HEK293T (cell line): Measurements from ENCODE around the gene CHTF8.
A peak's percentile ranks its signal among the peaks of the same experiment; 100 is the strongest.
"Not testable (repeated sequence)": the region's sequence is repeated elsewhere in the genome, so short reads cannot be mapped to it uniquely, and the experiment has no call there.

Experiments
- CTCF ChIA-PET: fragments of 350-600 bp; formaldehyde crosslinking; extraction: SDS; loops from one replicate; lab custom pipeline; 2021; ENCODE audit warnings: antibody characterized with exemption, inconsistent platforms; lab: Yijun Ruan, JAX
- POLR2A ChIA-PET: fragments of 350-600 bp; formaldehyde crosslinking; extraction: SDS; loops from one replicate; lab custom pipeline; 2020; ENCODE audit warnings: antibody characterized with exemption, inconsistent platforms; lab: Yijun Ruan, JAX
- DNase-seq: peaks from one replicate; pipeline ENCODE4 v3.0.0; 2012; ENCODE audit warnings: mixed read lengths; ENCODE audit errors: extremely low spot score
- ARNT ChIP-seq: fragments of 450-650 bp; IDR thresholded peaks from 2 replicates; pipeline ENCODE4 v1.6.1; 2017; ENCODE audit warnings: mild to moderate bottlenecking
- BHLHE40 ChIP-seq: fragments of 450-650 bp; IDR thresholded peaks from 2 replicates; pipeline ENCODE4 v1.6.1; 2016; ENCODE audit warnings: mild to moderate bottlenecking, moderate library complexity, borderline replicate concordance
- CTBP1 ChIP-seq: fragments of 450-650 bp; IDR thresholded peaks from 2 replicates; pipeline ENCODE4 v1.6.1; 2016; ENCODE audit warnings: borderline replicate concordance
- ELF4 ChIP-seq: fragments of 450-650 bp; IDR thresholded peaks from 2 replicates; pipeline ENCODE4 v1.6.1; 2017; ENCODE audit warnings: antibody characterized with exemption
- FOXA1 ChIP-seq: fragments of 450-650 bp; IDR thresholded peaks from 2 replicates; pipeline ENCODE4 v1.6.1; 2016; ENCODE audit warnings: mild to moderate bottlenecking
- FOXK2 ChIP-seq: fragments of 450-650 bp; IDR thresholded peaks from 2 replicates; pipeline ENCODE4 v1.6.1; 2016; ENCODE audit warnings: mild to moderate bottlenecking
- FOXM1 ChIP-seq: fragments of 450-650 bp; IDR thresholded peaks from 2 replicates; pipeline ENCODE4 v1.6.1; 2017; ENCODE audit warnings: mild to moderate bottlenecking, borderline replicate concordance
- HDGF ChIP-seq: fragments of 450-650 bp; IDR thresholded peaks from 2 replicates; pipeline ENCODE4 v1.6.1; 2017; ENCODE audit warnings: antibody characterized with exemption, borderline replicate concordance
- L3MBTL2 ChIP-seq: fragments of 450-650 bp; conservative IDR thresholded peaks from 2 replicates; pipeline ENCODE4 v1.6.1; 2016; ENCODE audit warnings: mild to moderate bottlenecking
- LEF1 ChIP-seq: fragments of 450-650 bp; IDR thresholded peaks from 2 replicates; pipeline ENCODE4 v1.6.1; 2017; ENCODE audit warnings: mild to moderate bottlenecking, borderline replicate concordance
- NFRKB ChIP-seq: fragments of 450-650 bp; IDR thresholded peaks from 2 replicates; pipeline ENCODE4 v1.6.1; 2016; ENCODE audit warnings: mild to moderate bottlenecking, moderate library complexity
- SP1 ChIP-seq: fragments of 450-650 bp; IDR thresholded peaks from 2 replicates; pipeline ENCODE4 v1.6.1; 2017
- SUZ12 ChIP-seq: fragments of 450-650 bp; IDR thresholded peaks from 2 replicates; pipeline ENCODE4 v1.6.1; 2016; ENCODE audit warnings: mild to moderate bottlenecking
- TARDBP ChIP-seq: fragments of 450-650 bp; IDR thresholded peaks from 2 replicates; pipeline ENCODE4 v1.6.1; 2016
- ZNF384 ChIP-seq: fragments of 450-650 bp; IDR thresholded peaks from 2 replicates; pipeline ENCODE4 v1.6.1; 2016
- TF ChIP-seq, protein P1 (sequence below): fragments of 450-650 bp; IDR thresholded peaks from 2 replicates; pipeline ENCODE4 v1.6.1; 2016

Gene CHTF8

DNA sequence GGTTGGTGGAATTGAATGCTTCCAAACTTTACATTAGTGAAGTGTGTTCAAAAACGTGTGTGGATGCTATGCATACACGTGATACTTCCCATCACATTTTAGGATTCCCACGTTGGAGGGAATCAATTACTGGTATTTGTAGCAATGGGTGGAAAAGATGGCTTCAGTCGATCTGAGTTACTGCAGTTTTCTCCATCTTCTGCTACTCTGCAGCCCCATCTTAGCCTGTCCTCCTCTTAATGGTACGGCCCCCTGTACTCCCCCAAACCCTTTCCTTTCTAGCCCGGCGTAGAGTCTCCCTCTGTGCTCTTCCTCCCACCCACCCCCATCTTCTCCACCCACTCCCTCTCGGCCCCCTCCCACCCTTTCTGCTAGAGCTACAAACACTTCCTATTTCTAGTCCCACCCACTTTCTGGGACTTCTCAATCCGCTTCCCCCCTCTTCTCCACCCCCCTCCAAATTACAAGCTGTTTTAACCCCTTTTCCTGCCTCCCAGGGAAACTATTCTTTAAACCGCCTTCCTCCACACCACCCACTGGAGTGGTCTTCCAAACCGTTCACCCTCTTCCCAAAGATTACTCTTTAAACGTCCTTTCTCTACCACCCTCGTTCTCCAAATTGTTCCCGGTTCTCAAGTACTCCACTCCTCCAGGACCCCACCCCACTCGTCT is 1.1 kb downstream of the CHTF8 start:
- DNase-seq: peak; percentile 35
- TF ChIP-seq SP1 (no peak), ARNT (no peak), NFRKB (no peak), SUZ12 (no peak), CTBP1 (no peak), TARDBP (no peak), FOXA1 (no peak), L3MBTL2 (no peak), FOXK2 (no peak), HDGF (no peak), ZNF384 (no peak), FOXM1 (no peak), ELF4 (no peak), BHLHE40 (no peak), LEF1 (no peak)
- TF ChIP-seq, protein P1, sequence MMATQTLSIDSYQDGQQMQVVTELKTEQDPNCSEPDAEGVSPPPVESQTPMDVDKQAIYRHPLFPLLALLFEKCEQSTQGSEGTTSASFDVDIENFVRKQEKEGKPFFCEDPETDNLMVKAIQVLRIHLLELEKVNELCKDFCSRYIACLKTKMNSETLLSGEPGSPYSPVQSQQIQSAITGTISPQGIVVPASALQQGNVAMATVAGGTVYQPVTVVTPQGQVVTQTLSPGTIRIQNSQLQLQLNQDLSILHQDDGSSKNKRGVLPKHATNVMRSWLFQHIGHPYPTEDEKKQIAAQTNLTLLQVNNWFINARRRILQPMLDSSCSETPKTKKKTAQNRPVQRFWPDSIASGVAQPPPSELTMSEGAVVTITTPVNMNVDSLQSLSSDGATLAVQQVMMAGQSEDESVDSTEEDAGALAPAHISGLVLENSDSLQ: no peak
- POLR2A ChIA-PET: interaction anchor here (1.0 kb wide), 1 partner anchor 13 kb away, joined by 3 read pairs; no protein-coding TSS in a partner anchor
- CTCF ChIA-PET: no interaction called here

DNA sequence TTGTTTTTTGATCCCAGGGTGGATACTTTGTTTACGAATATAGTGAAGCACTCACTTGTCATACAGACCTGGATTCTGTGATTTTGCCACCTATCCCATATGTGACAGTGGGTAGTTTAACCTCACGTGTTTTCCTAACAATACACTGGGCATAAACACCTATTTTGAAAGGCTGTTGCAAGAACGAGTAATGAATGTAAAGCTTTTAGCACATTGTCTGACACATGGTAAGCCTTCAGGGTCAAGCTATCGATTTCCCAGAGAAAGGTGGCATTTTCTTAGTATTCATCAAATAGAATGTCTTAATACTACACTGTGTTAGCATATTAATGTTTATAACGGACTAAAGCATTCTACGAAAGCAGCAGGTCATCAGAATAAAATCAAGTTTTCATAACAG is 1.9 kb downstream of the CHTF8 start:
- ChIA-PET CTCF (interaction anchor here (0.9 to 1.7 kb wide), 2 partner anchors 12 to 18 kb away, joined by 3 to 6 read pairs; no protein-coding TSS in a partner anchor), POLR2A (interaction anchor here (0.6 kb wide), 1 partner anchor 204 kb away, joined by 3 read pairs; no protein-coding TSS in a partner anchor)
- DNase-seq: no peak
- TF ChIP-seq ELF4 (no peak), HDGF (no peak), TARDBP (no peak), FOXK2 (no peak), SUZ12 (no peak), ARNT (no peak), NFRKB (no peak), ZNF384 (no peak)
- TF ChIP-seq, protein P1: no peak

DNA sequence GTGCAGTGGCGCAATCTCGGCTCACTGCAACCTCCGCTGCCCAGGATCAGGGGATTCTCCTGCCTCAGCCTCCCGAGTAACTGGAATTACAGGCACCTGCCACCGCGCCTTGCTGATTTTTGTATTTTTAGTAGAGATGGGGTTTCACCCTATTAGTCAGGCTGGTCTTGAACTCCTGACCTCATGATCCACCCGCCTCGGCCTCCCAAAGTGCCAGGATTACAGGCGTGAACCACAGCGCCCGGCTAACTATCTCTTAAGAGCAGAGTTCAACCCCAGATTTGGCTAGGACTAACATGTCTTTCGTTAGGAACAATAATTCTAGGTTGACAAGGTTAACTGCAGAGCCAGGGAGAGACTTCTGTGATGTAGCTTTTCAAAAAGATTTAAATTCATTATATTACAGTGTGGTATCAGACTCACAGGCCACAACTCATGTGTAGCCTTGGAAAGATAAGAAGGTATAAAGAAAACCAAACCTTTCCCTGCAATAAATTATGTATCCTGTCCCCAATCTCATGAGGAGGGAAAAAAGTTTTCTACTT is 4.3 kb downstream of the CHTF8 start:
- CTCF ChIA-PET: interaction anchor here (1.0 kb wide), 1 partner anchor 22 kb away, joined by 3 read pairs; the partner anchor contains the start of gene HAS3

DNA sequence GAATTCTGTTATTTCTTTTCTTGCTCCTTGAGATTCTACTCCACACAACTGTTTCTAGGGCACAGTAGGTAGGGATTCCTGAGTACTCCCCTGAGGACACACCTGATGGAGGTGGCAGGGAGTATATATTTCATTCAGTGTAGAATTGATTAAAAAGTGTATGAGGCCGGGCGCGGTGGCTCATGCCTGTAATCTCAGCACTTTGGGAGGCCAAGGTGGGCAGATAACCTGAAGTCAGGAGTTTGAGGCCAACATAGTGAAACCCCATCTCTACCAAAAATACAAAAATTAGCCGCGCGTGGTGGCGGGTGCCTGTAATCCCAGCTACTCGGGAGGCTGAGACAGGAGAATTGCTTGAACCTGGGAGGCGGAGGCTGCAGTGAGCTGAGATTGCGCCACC is 5.6 kb downstream of the CHTF8 start:
- CTCF ChIA-PET: interaction anchor here (0.6 kb wide), 1 partner anchor 254 kb away, joined by 4 read pairs; no protein-coding TSS in a partner anchor
- DNase-seq, POLR2A ChIA-PET: not testable (repeated sequence)

More for the DNA sequence above, 4.3 kb downstream of the CHTF8 start:
- TF ChIP-seq HDGF: no peak
- TF ChIP-seq ARNT: no peak
- no peak for TF ChIP-seq FOXA1
- no peak for TF ChIP-seq BHLHE40
- no peak for TF ChIP-seq TARDBP
- TF ChIP-seq SP1: no peak
- no peak for TF ChIP-seq L3MBTL2
- no peak for TF ChIP-seq CTBP1
- TF ChIP-seq, protein P1: no peak
- no peak for TF ChIP-seq FOXM1
- TF ChIP-seq ZNF384: no peak
- no peak for TF ChIP-seq ELF4
- TF ChIP-seq NFRKB: no peak
- TF ChIP-seq LEF1: no peak
- no peak for TF ChIP-seq SUZ12
- POLR2A ChIA-PET: no interaction called here
- no peak for DNase-seq

DNA sequence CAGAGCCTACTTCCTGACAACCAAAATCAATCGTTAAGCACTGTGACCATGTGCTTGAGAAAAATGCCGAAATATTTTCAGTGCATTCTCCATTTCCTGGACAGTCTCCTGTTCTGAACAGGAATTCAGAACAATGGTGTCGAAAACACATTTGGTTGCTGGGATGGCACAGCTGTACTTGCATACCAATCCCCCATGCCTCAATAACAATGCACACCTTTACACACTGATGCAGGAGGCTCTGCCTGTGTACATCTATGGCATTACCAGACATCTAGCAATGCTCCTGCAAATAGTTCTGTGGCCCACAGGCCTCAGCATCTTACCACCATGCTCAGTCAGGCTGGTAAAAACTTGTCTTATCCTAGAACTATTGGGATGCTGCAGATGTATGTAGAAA is 6.2 kb downstream of the CHTF8 start:
- DNase-seq: no peak
- TF ChIP-seq LEF1 (no peak), ELF4 (no peak), HDGF (no peak), NFRKB (no peak), ZNF384 (no peak), FOXA1 (no peak), ARNT (no peak), FOXK2 (no peak), BHLHE40 (no peak), CTBP1 (no peak), L3MBTL2 (no peak), FOXM1 (no peak), SUZ12 (no peak), TARDBP (no peak), SP1 (no peak)
- TF ChIP-seq, protein P1: no peak
- ChIA-PET CTCF (interaction anchor here (1.1 kb wide), 1 partner anchor 597 kb away, joined by 3 read pairs; no protein-coding TSS in a partner anchor), POLR2A (no interaction called here)

DNA sequence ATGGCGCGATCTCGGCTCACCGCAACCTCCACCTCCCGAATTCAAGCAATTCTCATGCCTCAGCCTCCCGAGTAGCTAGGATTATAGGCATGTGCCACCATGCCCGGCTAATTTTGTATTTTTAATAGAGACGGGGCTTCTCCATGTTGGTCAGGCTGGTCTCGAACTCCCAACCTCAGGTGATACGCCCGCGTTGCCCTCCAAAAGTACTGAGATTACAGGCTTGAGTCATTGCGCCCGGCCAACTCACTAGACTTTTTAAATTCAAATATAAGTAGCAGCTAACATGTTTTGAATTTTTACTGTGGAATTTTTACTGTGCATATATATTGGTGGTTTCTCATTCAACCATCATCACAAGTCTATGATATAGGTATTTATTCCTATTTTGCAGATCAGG is 7.4 kb downstream of the CHTF8 start:
- ChIA-PET POLR2A (interaction anchor here (0.9 kb wide), 1 partner anchor 281 kb away, joined by 3 read pairs; no protein-coding TSS in a partner anchor), CTCF (interaction anchor here (0.6 to 4.2 kb wide), 4 partner anchors 12 to 596 kb away, joined by 3 to 26 read pairs (median 5); no protein-coding TSS in a partner anchor)
- not testable (repeated sequence) for DNase-seq

DNA sequence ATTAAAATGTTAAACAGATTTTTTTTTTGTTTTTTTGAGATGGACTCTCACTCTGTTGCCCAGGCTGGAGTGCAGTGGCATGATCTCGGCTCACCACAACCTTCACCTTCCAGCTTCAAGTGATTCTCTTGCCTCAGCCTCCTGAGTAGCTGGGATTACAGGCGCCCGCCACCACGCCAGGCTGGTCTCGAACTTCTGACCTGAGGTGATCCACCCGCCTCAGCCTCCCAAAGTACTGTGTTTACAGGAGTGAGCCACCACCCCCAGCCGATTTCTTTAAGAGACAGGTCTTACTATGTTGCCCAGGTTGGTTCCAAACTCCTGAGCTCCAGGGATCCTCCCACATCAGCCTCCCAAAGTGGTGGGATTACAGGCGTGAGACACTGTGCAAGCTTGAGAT is 8.0 kb downstream of the CHTF8 start:
- ChIA-PET POLR2A (interaction anchor here (0.6 to 1.8 kb wide), 4 partner anchors 8 to 589 kb away, joined by 3 to 6 read pairs (median 4); partner anchors contain the start of gene UTP4), CTCF (interaction anchor here (0.7 to 4.2 kb wide), 4 partner anchors 11 to 270 kb away, joined by 5 to 26 read pairs (median 8); no protein-coding TSS in a partner anchor)
- DNase-seq: not testable (repeated sequence)
